PC-9 (cell line): Measurements from ENCODE around the gene ACSM5.

Experiments
- EZH2 ChIP-seq: fragments of 200-600 bp; sonication (generic); IDR thresholded peaks from 2 replicates; pipeline ENCODE4 v1.8.0; 2017; ENCODE audit warnings: antibody characterized with exemption, low read depth
- TF ChIP-seq, protein P1 (sequence below): fragments of 200-600 bp; sonication (generic); conservative IDR thresholded peaks from 2 replicates; pipeline ENCODE4 v1.6.1; 2017; ENCODE audit warnings: mixed run types, antibody characterized with exemption, mild to moderate bottlenecking, moderate library complexity

DNA sequence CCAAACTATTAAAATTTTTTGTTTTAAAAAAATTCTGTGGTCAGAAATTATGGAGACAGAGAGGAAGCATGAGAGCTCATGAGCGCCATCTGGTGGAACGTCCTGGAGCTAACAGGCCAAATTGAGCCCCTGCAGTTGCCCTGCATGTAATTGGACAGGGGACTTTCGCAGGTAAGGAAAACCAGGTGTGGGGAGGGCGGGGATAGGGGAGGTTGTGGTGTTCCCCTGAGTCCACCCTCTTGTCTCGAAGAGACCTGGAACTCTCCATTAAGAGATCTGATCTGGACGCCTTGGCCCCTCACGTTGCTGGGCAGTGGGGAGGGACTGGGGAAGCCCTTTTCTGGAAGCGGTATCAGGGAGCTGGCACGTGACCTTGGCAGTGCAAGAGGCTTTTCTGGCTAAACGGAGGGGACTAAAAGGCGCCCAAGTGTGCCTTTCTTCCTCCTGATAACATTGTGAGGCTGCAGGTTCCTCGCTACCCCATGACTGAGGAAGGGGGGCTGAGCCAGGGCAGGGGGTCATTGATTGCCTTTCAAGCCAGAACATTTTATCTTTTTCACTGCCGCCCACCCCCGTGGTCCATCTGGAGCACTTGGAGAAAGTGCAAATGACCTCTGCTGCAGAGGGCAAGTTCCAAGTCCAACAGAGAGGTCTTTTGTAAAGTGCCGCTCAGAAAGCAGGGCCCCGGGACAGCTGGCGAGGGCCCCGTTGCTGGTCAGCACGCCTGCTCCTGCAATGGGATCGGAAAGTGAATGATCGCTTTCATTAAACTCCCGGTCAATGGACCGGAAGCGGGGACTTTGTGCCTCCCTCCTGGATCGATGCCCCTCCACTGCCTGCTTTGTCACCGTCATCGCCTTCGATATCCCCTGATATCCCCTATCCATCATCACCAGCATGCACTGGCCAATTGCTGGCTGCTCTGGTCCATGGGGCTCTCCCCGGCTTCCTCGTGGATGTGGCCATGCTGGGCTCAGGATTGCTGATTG, 23.2 kb upstream of the ACSM5 start:
- no peak for TF ChIP-seq EZH2
- TF ChIP-seq, protein P1, sequence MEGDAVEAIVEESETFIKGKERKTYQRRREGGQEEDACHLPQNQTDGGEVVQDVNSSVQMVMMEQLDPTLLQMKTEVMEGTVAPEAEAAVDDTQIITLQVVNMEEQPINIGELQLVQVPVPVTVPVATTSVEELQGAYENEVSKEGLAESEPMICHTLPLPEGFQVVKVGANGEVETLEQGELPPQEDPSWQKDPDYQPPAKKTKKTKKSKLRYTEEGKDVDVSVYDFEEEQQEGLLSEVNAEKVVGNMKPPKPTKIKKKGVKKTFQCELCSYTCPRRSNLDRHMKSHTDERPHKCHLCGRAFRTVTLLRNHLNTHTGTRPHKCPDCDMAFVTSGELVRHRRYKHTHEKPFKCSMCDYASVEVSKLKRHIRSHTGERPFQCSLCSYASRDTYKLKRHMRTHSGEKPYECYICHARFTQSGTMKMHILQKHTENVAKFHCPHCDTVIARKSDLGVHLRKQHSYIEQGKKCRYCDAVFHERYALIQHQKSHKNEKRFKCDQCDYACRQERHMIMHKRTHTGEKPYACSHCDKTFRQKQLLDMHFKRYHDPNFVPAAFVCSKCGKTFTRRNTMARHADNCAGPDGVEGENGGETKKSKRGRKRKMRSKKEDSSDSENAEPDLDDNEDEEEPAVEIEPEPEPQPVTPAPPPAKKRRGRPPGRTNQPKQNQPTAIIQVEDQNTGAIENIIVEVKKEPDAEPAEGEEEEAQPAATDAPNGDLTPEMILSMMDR: peak; percentile 82
